HG03521 (cell line): ENCODE measurements around the gene OR2Y1.
"Not testable (repeated sequence)": the region's sequence is repeated elsewhere in the genome, so short reads cannot be mapped to it uniquely, and the experiment has no call there.

Experiments used
- ATAC-seq: cut with Tn5 transposase; IDR thresholded peaks from one replicate; pipeline ENCODE4 v1.9.1; 2021; ENCODE audit warnings: mild to moderate bottlenecking, moderate library complexity; ENCODE audit not compliant: unreplicated experiment

Gene OR2Y1

DNA sequence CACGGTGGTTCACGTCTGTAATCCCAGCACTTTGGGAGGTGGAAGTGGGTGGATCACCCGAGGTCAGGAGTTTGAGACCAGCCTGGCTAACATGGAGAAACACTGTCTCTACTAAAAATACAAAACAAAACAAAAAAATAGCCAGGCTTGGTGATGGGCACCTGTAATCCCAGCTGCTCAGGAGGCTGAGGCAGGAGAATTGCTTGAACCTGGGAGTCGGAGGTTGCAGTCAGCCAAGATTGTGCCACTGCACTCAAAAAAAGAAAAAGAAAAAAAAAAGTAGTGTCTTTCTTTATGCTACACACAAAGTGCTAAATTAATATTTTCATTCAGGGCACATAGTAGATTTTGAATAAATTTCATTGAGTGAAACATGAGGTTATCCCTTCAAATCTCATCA lies 1.1 kb upstream of the OR2Y1 start:
- ATAC-seq = not testable (repeated sequence)

- no peak for ATAC-seq
These were observed 587 bp downstream of the OR2Y1 start for GRCh38 chr5:180739271-180739670.

DNA sequence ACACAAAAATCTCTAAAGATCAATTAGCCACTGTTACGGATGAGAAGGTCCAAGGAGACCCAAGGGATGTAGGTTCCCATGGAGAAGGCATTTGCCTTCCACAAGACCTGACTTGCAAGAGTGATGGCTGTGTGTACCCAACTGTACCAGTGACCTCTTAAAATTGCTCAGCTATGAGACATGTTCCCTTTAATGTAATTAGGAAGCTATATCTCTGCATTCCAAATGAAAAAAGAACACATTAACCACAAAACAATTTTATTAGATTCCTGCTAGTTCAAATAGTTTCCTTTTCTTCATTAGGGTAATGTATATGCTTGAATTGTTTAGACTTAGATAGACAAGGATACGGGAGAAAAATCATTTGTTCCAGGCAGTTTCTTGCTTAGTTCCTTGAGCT lies 3.3 kb downstream of the OR2Y1 start:
- no peak for ATAC-seq

DNA sequence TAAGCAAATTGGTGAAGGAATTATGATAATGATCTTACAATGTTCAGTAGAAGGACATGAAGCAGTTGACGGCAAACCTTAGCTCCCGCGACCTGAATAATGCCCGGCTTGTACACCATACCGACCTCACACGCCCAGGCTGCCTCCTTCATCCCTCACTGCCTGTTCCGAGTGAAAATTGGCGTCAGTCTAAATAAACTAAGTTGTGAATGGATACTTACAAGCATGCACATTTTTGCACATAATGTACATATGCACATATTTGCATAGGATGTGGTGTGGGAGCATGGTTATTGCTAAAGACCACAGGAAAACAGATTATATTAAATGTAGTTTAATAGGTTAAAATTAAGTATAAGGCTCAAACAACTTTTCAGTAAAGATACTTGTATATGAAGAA lies 14.9 kb downstream of the OR2Y1 start:
- no peak for ATAC-seq

- no peak for ATAC-seq
These were observed 15.9 kb downstream of the OR2Y1 start for GRCh38 chr5:180723936-180724335.

GRCh38 chr5:180720486-180720885 lies 19.4 kb downstream of the OR2Y1 start:
- ATAC-seq = no peak

GRCh38 chr5:180719781-180720180 lies 20.1 kb downstream of the OR2Y1 start:
- ATAC-seq = no peak

DNA sequence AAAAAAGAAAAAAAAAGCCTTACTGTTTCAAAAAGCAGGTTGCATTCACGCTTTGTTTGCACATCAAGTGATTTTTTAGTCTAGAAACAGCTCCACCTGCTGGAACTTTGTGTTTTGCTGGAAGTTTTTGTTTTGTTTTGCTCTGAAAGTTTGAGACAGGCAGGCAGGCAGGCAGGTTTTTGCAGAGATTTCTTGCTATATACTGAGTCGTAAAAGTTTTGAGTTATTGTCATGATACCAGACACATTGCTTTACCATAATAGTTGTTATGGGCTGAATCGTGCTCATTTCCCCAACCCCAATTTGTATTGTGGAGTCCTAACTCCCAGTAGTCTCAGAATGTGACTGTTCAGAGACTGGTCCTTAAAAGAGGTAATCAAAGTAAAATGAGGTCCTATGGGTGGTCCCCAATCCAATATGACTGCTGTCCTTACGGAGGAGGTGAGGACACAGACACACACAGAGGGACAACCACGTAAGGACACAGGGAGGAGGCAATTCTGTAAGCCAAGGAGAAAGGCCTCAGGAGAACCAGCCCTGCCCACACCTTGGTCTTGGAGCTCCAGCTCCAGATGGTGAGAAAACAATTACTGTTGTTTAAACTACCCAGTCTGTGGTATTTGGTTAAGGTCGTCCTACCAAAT lies 20.9 kb downstream of the OR2Y1 start:
- no peak for ATAC-seq

DNA sequence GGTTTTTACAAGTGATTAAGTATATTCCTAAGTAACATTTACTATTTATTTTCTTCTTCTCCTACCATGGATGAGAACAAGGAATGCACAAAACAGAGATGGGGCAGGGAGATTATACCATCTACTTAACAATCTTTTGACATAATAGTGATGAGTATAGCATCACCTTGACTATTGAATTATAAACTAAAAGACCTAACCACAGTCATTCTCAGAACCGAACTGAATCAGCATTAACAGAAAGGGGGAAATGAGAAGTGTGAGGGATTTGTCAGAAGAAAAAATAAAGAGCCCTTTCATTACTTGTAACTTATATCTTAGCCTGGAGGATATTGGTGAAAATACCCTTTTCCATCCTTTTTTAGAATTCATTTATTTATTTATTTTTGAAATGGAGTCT lies 21.9 kb downstream of the OR2Y1 start:
- ATAC-seq = no peak

DNA sequence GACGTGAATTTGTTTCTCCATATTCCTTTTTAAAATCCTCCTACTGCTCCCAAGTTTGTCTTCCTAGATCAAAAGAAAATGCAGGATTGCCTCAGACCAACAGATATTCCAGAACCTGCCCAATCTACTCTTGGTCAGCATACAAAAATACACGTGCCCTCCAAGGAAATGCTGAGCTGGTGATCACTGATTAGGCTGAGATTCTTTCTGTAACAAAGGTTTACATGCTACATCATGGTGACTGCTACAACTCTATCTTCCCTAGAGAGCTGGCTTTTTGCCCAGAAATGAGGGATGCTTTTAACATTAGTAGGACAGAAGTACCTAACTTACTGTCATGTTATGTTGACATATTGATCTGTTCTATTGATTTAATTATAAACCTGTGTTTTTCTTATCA lies 35.5 kb downstream of the OR2Y1 start:
- no peak for ATAC-seq

DNA sequence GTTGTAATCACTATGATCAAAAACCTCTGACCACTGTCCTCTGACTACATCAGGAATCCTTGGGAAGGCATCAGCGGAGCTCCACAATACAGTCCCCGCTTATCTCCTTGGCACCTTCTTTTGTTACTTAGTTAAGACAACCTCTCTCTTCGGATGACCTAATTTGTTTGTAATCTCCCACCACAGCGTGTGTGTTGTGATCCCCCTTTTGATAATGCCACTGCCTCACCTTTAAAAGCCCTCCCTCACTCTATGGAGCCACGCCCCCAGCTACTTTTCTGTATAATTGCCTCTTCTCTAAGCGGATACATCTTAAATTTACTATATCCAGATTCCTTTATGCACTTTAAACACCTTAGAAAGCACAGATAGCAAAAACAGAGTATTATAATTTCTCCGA lies 35.9 kb downstream of the OR2Y1 start:
- ATAC-seq = no peak

- not testable (repeated sequence) for ATAC-seq
These were observed 36.5 kb downstream of the OR2Y1 start for GRCh38 chr5:180703371-180703770.

- not testable (repeated sequence) for ATAC-seq
These were observed 39.4 kb downstream of the OR2Y1 start for GRCh38 chr5:180700440-180700839.

DNA sequence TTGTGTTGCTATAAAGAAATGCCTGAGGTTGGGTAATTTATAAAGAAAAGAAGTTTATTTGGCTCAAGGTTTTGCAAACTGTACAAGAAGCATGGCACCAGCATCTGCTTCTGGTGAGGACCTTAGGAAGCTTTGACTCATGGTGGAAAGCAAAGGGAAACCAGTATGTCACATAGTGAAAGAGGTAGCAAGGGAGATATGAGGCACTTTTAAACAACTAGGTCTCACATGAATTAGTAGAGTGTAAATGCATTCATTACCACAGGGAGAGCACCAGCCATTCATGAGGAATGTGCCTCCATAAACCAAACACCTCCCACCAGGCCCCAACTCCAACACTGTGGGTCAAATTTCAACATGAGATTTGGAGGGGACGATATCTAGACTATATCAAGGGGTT lies 40.8 kb downstream of the OR2Y1 start:
- ATAC-seq = no peak

DNA sequence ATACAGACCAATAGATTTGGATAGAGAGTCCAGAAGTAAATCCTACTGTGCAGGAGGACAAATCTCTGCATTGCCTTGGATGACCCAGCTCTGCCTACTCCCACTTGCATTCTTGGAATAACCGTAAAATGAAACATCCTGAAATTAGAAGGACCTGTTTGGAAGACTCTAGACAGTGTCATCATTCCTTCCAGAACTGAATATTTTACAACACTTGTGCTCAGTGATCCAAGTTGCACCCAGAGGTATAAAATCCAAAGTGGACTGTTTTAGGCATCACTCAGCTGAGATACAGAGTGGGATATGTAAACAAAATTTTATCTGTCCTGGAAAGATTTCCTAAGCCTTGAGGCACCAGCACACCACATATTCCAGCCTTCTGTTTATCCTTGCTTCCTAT lies 43.7 kb downstream of the OR2Y1 start:
- ATAC-seq = no peak

DNA sequence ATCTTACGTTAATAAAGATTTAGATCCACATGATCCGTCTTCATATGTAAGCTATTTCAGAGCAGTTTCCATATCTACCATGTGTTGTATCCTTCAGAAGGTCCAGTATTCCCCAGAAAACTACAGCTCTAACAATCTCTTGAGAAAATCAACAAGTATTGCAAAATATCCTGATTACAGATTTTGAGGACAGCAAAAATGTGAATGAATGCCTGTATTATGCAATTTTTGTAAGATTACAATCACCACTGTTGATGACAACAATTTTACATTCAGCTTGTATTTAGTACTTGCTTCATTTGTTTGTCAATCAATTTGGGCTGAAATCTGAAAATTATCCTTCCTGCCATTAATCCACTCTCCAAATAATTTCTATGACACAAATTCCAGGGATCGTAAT lies 47.4 kb downstream of the OR2Y1 start:
- no peak for ATAC-seq

DNA sequence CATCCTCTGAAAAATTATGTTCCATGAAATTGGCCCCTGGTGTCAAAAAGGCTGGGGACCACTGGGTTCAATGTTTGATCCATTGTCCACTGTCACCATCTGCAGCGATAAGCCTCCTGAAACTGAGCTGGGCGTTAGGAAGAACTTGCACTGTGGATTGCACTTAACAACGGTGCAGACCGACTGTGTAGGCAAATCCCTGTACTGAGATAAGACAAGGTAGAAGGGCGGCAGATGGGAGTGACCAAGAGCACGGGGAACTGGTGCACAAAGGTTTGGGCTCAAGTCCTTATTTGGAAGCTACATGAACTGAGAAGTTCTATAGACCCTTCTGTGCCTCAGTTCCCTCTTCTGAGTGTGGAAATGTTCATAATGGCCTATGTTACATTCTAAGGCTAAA lies 48.8 kb downstream of the OR2Y1 start:
- ATAC-seq = no peak

DNA sequence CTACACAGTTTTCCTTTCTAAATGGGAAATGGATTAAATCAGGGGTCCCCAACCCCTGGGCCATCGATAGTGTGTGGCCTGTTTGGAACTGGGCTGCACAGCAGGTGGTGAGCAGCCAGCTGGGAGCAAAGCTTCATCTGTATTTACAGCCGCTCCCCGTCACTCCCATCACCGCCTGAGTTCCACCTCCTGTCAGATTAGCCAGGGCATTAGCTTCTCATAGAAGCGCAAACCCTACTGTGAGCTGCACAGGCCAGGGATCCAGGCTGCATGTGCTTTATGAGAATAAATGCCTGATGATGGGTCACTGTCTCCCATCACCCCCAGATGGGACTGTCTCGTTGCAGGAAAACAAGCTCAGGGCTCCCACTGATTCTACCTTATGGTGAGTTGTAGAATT lies 49.3 kb downstream of the OR2Y1 start:
- no peak for ATAC-seq

GRCh38 chr5:180689775-180690174 lies 50.1 kb downstream of the OR2Y1 start:
- ATAC-seq = no peak
